PC-9 (cell line): ENCODE results near the gene DNAI2. TPM values are rescaled to one million over a fixed set of nuclear protein-coding genes. Genes with fewer than 3 reads are reported as not detected.

ENCODE experiments used
- BruUV-seq: library from RNA; stranded (reverse); fragments of 400-500 nt; replicated peaks from 2 replicates; lab custom pipeline; 2021; lab: Mats Ljungman, UMichigan
- CTCF ChIA-PET: fragments of 300-600 bp; sonication (Branson Sonifier 250); formaldehyde crosslinking; loops from one replicate; lab custom pipeline; 2022; ENCODE audit warnings: antibody characterized with exemption; lab: Charles Lee
- POLR2A ChIA-PET: fragments of 300-600 bp; sonication (Branson Sonifier 250); formaldehyde crosslinking; loops from one replicate; lab custom pipeline; 2022; ENCODE audit warnings: antibody characterized with exemption; ENCODE audit not compliant: unreplicated experiment; lab: Charles Lee
- DNase-seq, 2 experiments: peaks; one replicate each; pipeline versions ENCODE4 v3.0.0 to v3.0.0-alpha.2; 2015 to 2022; ENCODE audit warnings: mixed read lengths in 1 of 2
- H2AFZ ChIP-seq: fragments of 200-600 bp; sonication (generic); 2 replicates; pipeline ENCODE4 v1.8.1; 2017; ENCODE audit warnings: antibody characterized with exemption
- H3F3A ChIP-seq: fragments of 200-600 bp; sonication (generic); 2 replicates; pipeline ENCODE4 v1.8.1; 2017; ENCODE audit warnings: antibody characterized with exemption, mild to moderate bottlenecking, low read depth; ENCODE audit not compliant: insufficient read depth
- H3K27ac ChIP-seq: fragments of 200-600 bp; sonication (generic); 2 replicates; pipeline ENCODE4 v1.6.1; 2016; ENCODE audit warnings: mixed run types
- H3K27me3 ChIP-seq: fragments of 200-600 bp; sonication (generic); 2 replicates; pipeline ENCODE4 v1.6.1; 2016; ENCODE audit warnings: low read depth, mixed run types; ENCODE audit not compliant: insufficient read depth
- H3K36me3 ChIP-seq: fragments of 200-600 bp; sonication (generic); 2 replicates; pipeline ENCODE4 v1.6.1; 2016; ENCODE audit warnings: low read depth, mixed run types
- H3K4me1 ChIP-seq: fragments of 200-600 bp; sonication (generic); replicated peaks from 2 replicates; pipeline ENCODE4 v1.6.1; 2016; ENCODE audit warnings: mixed run types; ENCODE audit not compliant: insufficient read depth
- H3K4me2 ChIP-seq: fragments of 200-600 bp; sonication (generic); 2 replicates; pipeline ENCODE4 v1.6.1; 2017; ENCODE audit warnings: mixed run types
- H3K4me3 ChIP-seq: fragments of 200-600 bp; sonication (generic); 2 replicates; pipeline ENCODE4 v1.6.1; 2016; ENCODE audit warnings: mixed run types
- H3K79me2 ChIP-seq: fragments of 200-600 bp; sonication (generic); 2 replicates; pipeline ENCODE4 v1.6.1; 2017; ENCODE audit warnings: low read depth, mixed run types
- H3K9me2 ChIP-seq: fragments of 200-600 bp; sonication (generic); 2 replicates; pipeline ENCODE4 v1.8.1; 2017; ENCODE audit warnings: mild to moderate bottlenecking; ENCODE audit not compliant: insufficient read depth
- H3K9me3 ChIP-seq: fragments of 200-600 bp; sonication (generic); 2 replicates; pipeline ENCODE4 v1.8.1; 2016; ENCODE audit warnings: low read depth; ENCODE audit not compliant: insufficient read depth
- H4K20me1 ChIP-seq: fragments of 200-600 bp; sonication (generic); 2 replicates; pipeline ENCODE4 v1.8.1; 2017; ENCODE audit not compliant: insufficient read depth
- EZH2 ChIP-seq: fragments of 200-600 bp; sonication (generic); IDR thresholded peaks from 2 replicates; pipeline ENCODE4 v1.8.0; 2017; ENCODE audit warnings: antibody characterized with exemption, low read depth
- intact Hi-C: fragments of 100-400 bp; cut with micrococcal nuclease; formaldehyde crosslinking; loops from one replicate; pipeline ENCODE4 v1.10.0; 2022; ENCODE audit not compliant: unreplicated experiment
- total RNA-seq: library from RNA; stranded (reverse); gene quantifications from 2 replicates; pipeline ENCODE4 v1.2.3, GENCODE V29; 2021
- TF ChIP-seq, protein P1 (sequence below): fragments of 200-600 bp; sonication (generic); conservative IDR thresholded peaks from 2 replicates; pipeline ENCODE4 v1.6.1; 2017; ENCODE audit warnings: mixed run types, antibody characterized with exemption, mild to moderate bottlenecking, moderate library complexity

Gene DNAI2
- total RNA-seq, 1 experiment from 2014 or later = not detected

- H3K27me3 ChIP-seq = peaks cover 64% of the 10 kb centered on the region
- H2AFZ ChIP-seq = no peak overlapping the region
- no peaks in the 10 kb centered on the region for H3F3A ChIP-seq
- H3K4me1 ChIP-seq = no peaks in the 10 kb centered on the region
- DNase-seq = no peak
- H3K9me2 ChIP-seq = no peaks in the 10 kb centered on the region
- ChIA-PET CTCF (interaction anchor here (0.5 kb wide), 1 partner anchor 231 kb away, joined by 6 read pairs; no protein-coding TSS in a partner anchor), POLR2A (no interaction called here)
- H3K4me3 ChIP-seq = no peak overlapping the region
- H3K36me3 ChIP-seq = no peaks in the 10 kb centered on the region
- BruUV-seq = no TSS peak
- H3K79me2 ChIP-seq = no peaks in the 10 kb centered on the region
- no peak overlapping the region for H3K4me2 ChIP-seq
- no peaks in the 10 kb centered on the region for H4K20me1 ChIP-seq
- no peak overlapping the region for H3K27ac ChIP-seq
- intact Hi-C loops = loop anchor here (5.0 to 10.0 kb wide), 2 partner anchors 58 to 151 kb away; partner anchors contain the start of gene BTBD17
- TF ChIP-seq, protein P1, sequence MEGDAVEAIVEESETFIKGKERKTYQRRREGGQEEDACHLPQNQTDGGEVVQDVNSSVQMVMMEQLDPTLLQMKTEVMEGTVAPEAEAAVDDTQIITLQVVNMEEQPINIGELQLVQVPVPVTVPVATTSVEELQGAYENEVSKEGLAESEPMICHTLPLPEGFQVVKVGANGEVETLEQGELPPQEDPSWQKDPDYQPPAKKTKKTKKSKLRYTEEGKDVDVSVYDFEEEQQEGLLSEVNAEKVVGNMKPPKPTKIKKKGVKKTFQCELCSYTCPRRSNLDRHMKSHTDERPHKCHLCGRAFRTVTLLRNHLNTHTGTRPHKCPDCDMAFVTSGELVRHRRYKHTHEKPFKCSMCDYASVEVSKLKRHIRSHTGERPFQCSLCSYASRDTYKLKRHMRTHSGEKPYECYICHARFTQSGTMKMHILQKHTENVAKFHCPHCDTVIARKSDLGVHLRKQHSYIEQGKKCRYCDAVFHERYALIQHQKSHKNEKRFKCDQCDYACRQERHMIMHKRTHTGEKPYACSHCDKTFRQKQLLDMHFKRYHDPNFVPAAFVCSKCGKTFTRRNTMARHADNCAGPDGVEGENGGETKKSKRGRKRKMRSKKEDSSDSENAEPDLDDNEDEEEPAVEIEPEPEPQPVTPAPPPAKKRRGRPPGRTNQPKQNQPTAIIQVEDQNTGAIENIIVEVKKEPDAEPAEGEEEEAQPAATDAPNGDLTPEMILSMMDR = no peak
- TF ChIP-seq EZH2 = no peak
- no peaks in the 10 kb centered on the region for H3K9me3 ChIP-seq
These were observed 30.1 kb downstream of the DNAI2 start for GRCh38 chr17:74304184-74304583.

DNA sequence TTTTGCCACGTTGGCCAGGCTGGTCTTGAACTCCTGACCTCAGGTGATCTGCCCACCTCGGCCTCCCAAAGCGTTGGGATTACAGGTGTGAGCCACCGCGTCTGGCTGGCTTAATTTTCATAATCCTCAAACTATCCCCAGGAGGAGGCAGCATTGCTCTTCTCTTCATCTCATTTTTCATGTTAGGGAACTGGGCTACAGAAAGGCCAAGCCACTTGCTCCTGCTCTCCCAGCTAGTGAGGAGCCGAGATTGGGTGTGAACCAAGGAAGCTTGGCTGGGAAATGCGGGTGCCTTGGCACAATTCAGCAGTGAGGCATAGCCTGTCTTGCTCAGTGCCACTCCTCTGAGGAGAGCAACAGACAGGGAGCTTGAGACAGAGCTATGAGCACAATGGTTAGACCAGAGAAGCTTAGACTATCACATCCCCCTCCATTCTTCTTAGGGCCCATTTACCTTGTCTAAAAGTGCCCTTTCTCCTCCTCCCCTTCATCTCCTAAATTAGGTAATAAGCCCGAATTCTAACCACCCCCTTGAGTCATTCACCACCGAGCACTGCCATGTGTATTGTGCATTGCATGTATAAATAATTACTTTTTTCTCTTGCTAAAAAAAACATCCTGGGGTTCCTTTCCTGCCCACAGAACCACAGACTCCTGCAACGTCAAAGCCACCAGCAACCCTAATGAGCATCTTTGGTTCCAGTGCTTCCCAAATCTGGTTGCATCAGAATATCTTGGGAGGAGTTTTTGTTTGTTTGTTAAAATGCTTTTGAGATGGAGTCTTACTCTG is 32.0 kb downstream of the DNAI2 start:
- TF ChIP-seq, protein P1 = no peak; the same call in 1 of the 2 replicates
- no peak for TF ChIP-seq EZH2
- Histone ChIP-seq H3F3A (no peaks in the 10 kb centered on the region), H3K79me2 (no peaks in the 10 kb centered on the region), H2AFZ (no peak overlapping the region), H3K4me2 (no peak overlapping the region), H3K36me3 (no peaks in the 10 kb centered on the region), H4K20me1 (no peaks in the 10 kb centered on the region), H3K27me3 (peaks cover 58% of the 10 kb centered on the region), H3K9me2 (no peaks in the 10 kb centered on the region), H3K27ac (no peak overlapping the region), H3K4me1 (no peaks in the 10 kb centered on the region), H3K4me3 (no peak overlapping the region), H3K9me3 (no peaks in the 10 kb centered on the region)
- intact Hi-C loops = loop anchor here (10.0 kb wide), 1 partner anchor 149 kb away; no protein-coding TSS in a partner anchor
- DNase-seq = no peak
- ChIA-PET POLR2A (no interaction called here), CTCF (no interaction called here)
- BruUV-seq = no TSS peak

- intact Hi-C loops = loop anchor here (10.0 kb wide), 1 partner anchor 147 kb away; no protein-coding TSS in a partner anchor
- Histone ChIP-seq H4K20me1 (no peaks in the 10 kb centered on the region), H3K9me2 (no peaks in the 10 kb centered on the region), H3K4me3 (no peak overlapping the region), H3K79me2 (no peaks in the 10 kb centered on the region), H3K4me1 (no peaks in the 10 kb centered on the region), H3K27ac (no peak overlapping the region), H3K27me3 (peaks cover 72% of the 10 kb centered on the region), H3F3A (no peaks in the 10 kb centered on the region), H3K9me3 (no peaks in the 10 kb centered on the region), H3K4me2 (no peak overlapping the region), H3K36me3 (no peaks in the 10 kb centered on the region), H2AFZ (no peak overlapping the region)
- no TSS peak for BruUV-seq
- POLR2A ChIA-PET = no interaction called here
- CTCF ChIA-PET = no interaction called here
- no peak for TF ChIP-seq EZH2
- TF ChIP-seq, protein P1 = no peak
- DNase-seq = no peak
These were observed 34.1 kb downstream of the DNAI2 start for GRCh38 chr17:74307984-74308773.
